ENCODE measurements around the gene DHX8. TPM values are rescaled to one million over a fixed set of nuclear protein-coding genes. Genes with fewer than 3 reads are reported as not detected.

DHX8 gene
- total and polyA plus RNA-seq, 10 of the 15 experiments (the other 5 are each of a cell fraction or from before 2014, with no cell fraction given): 27.6 to 50.4 (median 35.7) TPM

DNA sequence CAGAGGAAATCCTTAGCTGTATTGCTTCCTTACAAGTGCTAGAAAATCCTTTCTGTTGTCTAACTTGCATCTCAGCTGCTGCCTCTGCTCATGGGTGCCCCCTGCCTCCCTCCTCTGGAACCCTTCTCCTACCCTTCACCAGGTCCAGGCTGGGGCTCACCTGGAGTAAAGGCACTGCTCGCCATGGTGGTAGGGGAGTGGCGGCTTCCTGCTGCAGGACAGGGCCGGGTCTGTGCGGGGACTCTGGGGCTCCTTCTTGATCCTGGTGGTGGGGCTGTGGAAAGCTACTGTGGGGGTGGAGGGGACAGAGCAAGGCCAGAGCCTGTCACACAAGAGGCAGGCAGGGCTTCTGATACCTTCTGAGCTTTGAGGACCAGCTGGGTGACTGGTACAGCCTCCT lies 49.9 kb downstream of the DHX8 start:
- Histone ChIP-seq H3K4me3 (no peak overlapping the region), H3K27ac (ENCODE audit: control insufficient read depth, insufficient read depth) (no peak overlapping the region), H4K20me1 (ENCODE audit: control insufficient read depth, insufficient read depth) (no peaks in the 10 kb centered on the region), H3K9ac (ENCODE audit: control insufficient read depth, insufficient read depth, low read length) (no peak overlapping the region), H3K9me3 (replicated peaks; ENCODE audit: control insufficient read depth, insufficient read depth, low read length) (no peaks in the 10 kb centered on the region), H2AFZ (ENCODE audit: control insufficient read depth, low read depth, low read length) (no peak overlapping the region), H3K4me1 (ENCODE audit: control insufficient read depth, insufficient read depth, low read length) (no peaks in the 10 kb centered on the region), H3K4me2 (ENCODE audit: control insufficient read depth, insufficient read depth) (no peak overlapping the region), H3K79me2 (ENCODE audit: control insufficient read depth, insufficient read depth, low read length) (no peaks in the 10 kb centered on the region), H3K36me3 (ENCODE audit: control insufficient read depth in 2 of 2, insufficient read depth in 2 of 2, low read length in 1 of 2) (no peaks in the 10 kb centered on the region; a peak in 1 of 4 replicates), H3K27me3 (replicated peaks in 1 of 2; ENCODE audit: control insufficient read depth in 2 of 2, insufficient read depth in 2 of 2, low read length in 1 of 2) (no peaks in the 10 kb centered on the region)
- CTCF ChIA-PET: no interaction called here
- ATAC-seq: no peak
- TF ChIP-seq BACH1 (IDR thresholded peaks at IDR 0.05; ENCODE audit: borderline replicate concordance) (no peak), MYC (IDR thresholded peaks at IDR 0.05; ENCODE audit: insufficient read depth, insufficient read length, insufficient replicate concordance, low read length, severe bottlenecking) (no peak), ZNF207 (IDR thresholded peaks at IDR 0.05; ENCODE audit: borderline replicate concordance) (no peak)
- TF ChIP-seq, protein P1, sequence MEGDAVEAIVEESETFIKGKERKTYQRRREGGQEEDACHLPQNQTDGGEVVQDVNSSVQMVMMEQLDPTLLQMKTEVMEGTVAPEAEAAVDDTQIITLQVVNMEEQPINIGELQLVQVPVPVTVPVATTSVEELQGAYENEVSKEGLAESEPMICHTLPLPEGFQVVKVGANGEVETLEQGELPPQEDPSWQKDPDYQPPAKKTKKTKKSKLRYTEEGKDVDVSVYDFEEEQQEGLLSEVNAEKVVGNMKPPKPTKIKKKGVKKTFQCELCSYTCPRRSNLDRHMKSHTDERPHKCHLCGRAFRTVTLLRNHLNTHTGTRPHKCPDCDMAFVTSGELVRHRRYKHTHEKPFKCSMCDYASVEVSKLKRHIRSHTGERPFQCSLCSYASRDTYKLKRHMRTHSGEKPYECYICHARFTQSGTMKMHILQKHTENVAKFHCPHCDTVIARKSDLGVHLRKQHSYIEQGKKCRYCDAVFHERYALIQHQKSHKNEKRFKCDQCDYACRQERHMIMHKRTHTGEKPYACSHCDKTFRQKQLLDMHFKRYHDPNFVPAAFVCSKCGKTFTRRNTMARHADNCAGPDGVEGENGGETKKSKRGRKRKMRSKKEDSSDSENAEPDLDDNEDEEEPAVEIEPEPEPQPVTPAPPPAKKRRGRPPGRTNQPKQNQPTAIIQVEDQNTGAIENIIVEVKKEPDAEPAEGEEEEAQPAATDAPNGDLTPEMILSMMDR (IDR thresholded peaks at IDR 0.05 in 2 of 3, conservative IDR thresholded peaks at IDR 0.05 in 1 of 3; ENCODE audit: control insufficient read depth in 2 of 3, extremely low read depth in 1 of 3, insufficient read depth in 1 of 3, low read depth in 3 of 3, low read length in 3 of 3): 0 out of 6 replicates have a peak, but pooled peaks of 1 of the 3 experiments have one; percentile 6
- DNase-seq (ENCODE audit: low read depth, low spot score): no peak
- FAIRE-seq: no peak
- 99% methylated on average over 4 of the region's 4 CpGs for WGBS (ENCODE audit: insufficient coverage, insufficient replicate concordance, low lambda C conversion rate, missing lambda C conversion rate)
- BruUV-seq (replicated peaks): no TSS peak
- intact Hi-C loops (cut with micrococcal nuclease; ENCODE audit: unreplicated experiment): no loop called here
- in situ Hi-C loops (cut with MboI): no loop called here
- POLR2A ChIA-PET: no interaction called here
- SMC1A ChIA-PET (ENCODE audit: uncharacterized antibody, unreplicated experiment): no interaction called here
- RAD21 ChIA-PET (ENCODE audit: unreplicated experiment): no interaction called here

DNA sequence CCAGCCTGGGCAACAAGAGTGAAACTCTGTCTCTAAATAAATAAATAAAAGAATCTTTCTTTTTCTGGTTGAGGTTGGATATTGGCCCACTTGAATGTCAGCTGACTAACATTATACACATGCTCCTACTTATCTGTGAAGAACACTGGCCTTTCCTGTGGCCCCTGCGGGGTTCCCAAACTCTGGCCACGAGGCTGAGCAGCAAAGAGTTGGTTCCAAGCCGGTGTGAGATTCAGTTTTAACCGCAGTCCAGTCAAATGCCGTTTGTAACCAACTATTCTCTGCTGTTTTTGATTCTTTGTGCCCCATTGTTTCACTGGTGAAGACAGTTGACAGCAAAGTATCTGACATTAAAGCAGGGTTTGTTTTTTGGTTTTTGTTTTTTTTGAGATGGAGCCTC lies 51.1 kb downstream of the DHX8 start:
- no peak overlapping the region for H3K4me3 ChIP-seq
- RAD21 ChIA-PET (ENCODE audit: unreplicated experiment): no interaction called here
- H3K27me3 ChIP-seq (replicated peaks in 1 of 2; ENCODE audit: control insufficient read depth in 2 of 2, insufficient read depth in 2 of 2, low read length in 1 of 2): no peaks in the 10 kb centered on the region
- no peaks in the 10 kb centered on the region for H3K9me3 ChIP-seq (replicated peaks; ENCODE audit: control insufficient read depth, insufficient read depth, low read length)
- no peaks in the 10 kb centered on the region for H3K79me2 ChIP-seq (ENCODE audit: control insufficient read depth, insufficient read depth, low read length)
- SMC1A ChIA-PET (ENCODE audit: uncharacterized antibody, unreplicated experiment): no interaction called here
- no peaks in the 10 kb centered on the region for H4K20me1 ChIP-seq (ENCODE audit: control insufficient read depth, insufficient read depth)
- no peak for DNase-seq (ENCODE audit: low read depth, low spot score)
- FAIRE-seq: no peak
- ATAC-seq: no peak
- CTCF ChIA-PET: no interaction called here
- no peak overlapping the region for H3K27ac ChIP-seq (ENCODE audit: control insufficient read depth, insufficient read depth)
- H3K36me3 ChIP-seq (ENCODE audit: control insufficient read depth in 2 of 2, insufficient read depth in 2 of 2, low read length in 1 of 2): no peaks in the 10 kb centered on the region
- intact Hi-C loops (cut with micrococcal nuclease; ENCODE audit: unreplicated experiment): no loop called here
- in situ Hi-C loops (cut with MboI): no loop called here
- H2AFZ ChIP-seq (ENCODE audit: control insufficient read depth, low read depth, low read length): no peak overlapping the region
- no peak overlapping the region for H3K9ac ChIP-seq (ENCODE audit: control insufficient read depth, insufficient read depth, low read length)
- H3K4me2 ChIP-seq (ENCODE audit: control insufficient read depth, insufficient read depth): no peak overlapping the region
- no peaks in the 10 kb centered on the region for H3K4me1 ChIP-seq (ENCODE audit: control insufficient read depth, insufficient read depth, low read length)
- BruUV-seq (replicated peaks): no TSS peak
- WGBS (ENCODE audit: insufficient coverage, insufficient replicate concordance, low lambda C conversion rate, missing lambda C conversion rate): 91% methylated on average over 5 of the region's 5 CpGs
- POLR2A ChIA-PET: no interaction called here
- TF ChIP-seq, protein P2, sequence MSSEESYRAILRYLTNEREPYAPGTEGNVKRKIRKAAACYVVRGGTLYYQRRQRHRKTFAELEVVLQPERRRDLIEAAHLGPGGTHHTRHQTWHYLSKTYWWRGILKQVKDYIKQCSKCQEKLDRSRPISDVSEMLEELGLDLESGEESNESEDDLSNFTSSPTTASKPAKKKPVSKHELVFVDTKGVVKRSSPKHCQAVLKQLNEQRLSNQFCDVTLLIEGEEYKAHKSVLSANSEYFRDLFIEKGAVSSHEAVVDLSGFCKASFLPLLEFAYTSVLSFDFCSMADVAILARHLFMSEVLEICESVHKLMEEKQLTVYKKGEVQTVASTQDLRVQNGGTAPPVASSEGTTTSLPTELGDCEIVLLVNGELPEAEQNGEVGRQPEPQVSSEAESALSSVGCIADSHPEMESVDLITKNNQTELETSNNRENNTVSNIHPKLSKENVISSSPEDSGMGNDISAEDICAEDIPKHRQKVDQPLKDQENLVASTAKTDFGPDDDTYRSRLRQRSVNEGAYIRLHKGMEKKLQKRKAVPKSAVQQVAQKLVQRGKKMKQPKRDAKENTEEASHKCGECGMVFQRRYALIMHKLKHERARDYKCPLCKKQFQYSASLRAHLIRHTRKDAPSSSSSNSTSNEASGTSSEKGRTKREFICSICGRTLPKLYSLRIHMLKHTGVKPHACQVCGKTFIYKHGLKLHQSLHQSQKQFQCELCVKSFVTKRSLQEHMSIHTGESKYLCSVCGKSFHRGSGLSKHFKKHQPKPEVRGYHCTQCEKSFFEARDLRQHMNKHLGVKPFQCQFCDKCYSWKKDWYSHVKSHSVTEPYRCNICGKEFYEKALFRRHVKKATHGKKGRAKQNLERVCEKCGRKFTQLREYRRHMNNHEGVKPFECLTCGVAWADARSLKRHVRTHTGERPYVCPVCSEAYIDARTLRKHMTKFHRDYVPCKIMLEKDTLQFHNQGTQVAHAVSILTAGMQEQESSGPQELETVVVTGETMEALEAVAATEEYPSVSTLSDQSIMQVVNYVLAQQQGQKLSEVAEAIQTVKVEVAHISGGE (CRISPR knock-in tag; IDR thresholded peaks at IDR 0.05): no peak
- no peak for TF ChIP-seq BRCA1 (IDR thresholded peaks at IDR 0.05; ENCODE audit: low read depth, low read length)
- TF ChIP-seq NFXL1 (IDR thresholded peaks at IDR 0.05; ENCODE audit: borderline replicate concordance): no peak
- no peak for TF ChIP-seq CREB1 (IDR thresholded peaks at IDR 0.05; ENCODE audit: low read depth)
- TF ChIP-seq EP300 (IDR thresholded peaks at IDR 0.05; ENCODE audit: borderline replicate concordance in 1 of 2, control insufficient read depth in 1 of 2, low read depth in 2 of 2, low read length in 2 of 2): no peak
- TF ChIP-seq ZNF24 (IDR thresholded peaks at IDR 0.05): no peak
- no peak for TF ChIP-seq NR2C1 (IDR thresholded peaks at IDR 0.05)
- TF ChIP-seq, protein P3, sequence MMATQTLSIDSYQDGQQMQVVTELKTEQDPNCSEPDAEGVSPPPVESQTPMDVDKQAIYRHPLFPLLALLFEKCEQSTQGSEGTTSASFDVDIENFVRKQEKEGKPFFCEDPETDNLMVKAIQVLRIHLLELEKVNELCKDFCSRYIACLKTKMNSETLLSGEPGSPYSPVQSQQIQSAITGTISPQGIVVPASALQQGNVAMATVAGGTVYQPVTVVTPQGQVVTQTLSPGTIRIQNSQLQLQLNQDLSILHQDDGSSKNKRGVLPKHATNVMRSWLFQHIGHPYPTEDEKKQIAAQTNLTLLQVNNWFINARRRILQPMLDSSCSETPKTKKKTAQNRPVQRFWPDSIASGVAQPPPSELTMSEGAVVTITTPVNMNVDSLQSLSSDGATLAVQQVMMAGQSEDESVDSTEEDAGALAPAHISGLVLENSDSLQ (IDR thresholded peaks at IDR 0.05): no peak
